Hematopoietic multipotent progenitor cell treated with erythropoietin and hydrocortisone succinate and interleukin-3 and kit ligand, for 15 days (in vitro differentiated cells): ENCODE measurements around the gene PRG3.
"Not testable (repeated sequence)": the region's sequence is repeated elsewhere in the genome, so short reads cannot be mapped to it uniquely, and the experiment has no call there.

ENCODE experiments used
- DNase-seq: peaks from one replicate; pipeline ENCODE4 v3.0.0-alpha.2; 2015; ENCODE audit warnings: low spot score

The PRG3 gene

DNA sequence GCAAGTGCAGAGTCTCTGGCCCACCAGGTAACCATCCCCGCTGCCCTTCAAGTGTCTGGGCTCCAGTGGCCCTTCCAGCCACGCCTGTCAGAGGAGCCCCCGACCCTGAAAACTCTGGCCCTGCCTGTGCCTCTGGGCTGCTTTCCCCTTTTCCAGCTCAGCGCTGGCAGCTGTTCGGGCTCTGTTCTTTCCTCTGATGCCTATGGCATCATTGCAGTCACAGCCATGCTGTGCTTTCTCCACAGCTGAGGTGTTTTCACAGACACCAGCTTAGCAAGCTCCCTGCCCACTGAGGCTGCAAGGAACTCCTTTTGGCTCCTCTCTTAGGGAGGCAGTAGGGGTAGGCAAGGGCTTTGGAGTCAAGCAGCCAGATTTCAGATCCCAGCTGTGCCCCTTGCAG is 21.6 kb downstream of the PRG3 start:
- DNase-seq, result no peak

DNA sequence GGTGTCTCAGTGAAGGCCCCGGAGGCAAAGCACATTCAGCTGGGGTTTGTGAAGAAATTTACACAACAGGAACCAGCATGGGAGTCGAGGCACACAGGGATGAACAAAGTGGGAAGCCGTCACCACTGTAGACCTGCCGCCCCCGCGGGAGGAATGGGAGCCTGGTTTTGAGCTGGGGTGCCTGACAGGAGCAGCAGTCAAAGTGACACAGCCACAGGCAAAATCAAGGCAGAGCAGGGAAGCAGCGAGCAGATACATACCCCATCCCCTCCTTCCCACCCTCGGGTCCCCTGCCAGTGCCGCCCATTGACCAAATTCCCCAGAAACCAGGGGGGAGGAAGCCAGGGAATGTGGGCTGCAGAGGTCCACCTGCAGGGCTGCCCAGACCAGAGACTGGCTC is 22.0 kb downstream of the PRG3 start:
- no peak for DNase-seq

DNA sequence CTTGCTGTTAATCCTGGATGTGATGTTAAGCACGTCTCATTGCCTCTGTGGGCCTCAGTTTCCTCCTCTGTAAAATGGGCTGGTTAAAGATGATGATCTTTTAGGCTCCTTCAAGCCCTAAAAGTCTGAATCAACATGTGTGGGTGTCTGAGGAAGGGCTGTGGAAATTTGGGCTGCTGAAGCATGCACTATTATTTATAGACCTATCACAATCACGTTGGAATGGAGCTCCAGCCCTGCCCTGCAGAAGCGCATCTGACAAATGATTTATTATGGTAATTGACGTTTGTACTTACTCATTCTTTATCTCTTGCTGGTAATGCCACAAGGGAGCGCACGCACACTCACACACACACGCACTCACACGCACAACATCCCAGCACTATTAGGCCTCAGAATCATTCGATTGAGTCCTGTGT is 22.4 kb downstream of the PRG3 start:
- DNase-seq, result peak; percentile 35

DNA sequence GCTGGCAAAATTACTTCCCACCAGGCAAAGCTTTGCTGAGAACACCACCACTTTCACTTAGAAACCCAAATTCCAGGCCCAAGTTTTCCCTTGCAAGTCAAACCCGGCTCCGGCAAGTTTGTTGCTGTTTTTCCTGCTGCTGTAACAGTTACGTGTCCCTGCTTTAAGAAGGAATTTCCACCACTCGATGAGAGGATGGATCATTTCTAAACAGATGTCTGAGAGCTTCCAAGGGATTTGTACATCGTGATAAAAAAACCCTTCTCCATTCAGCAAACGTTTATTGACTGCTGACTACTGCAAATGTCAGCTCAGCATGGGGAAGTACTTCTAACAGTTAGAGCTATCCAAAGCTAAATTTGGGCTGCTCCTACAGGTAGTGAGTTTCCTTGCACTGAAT is 23.1 kb downstream of the PRG3 start:
- DNase-seq, result no peak

DNA sequence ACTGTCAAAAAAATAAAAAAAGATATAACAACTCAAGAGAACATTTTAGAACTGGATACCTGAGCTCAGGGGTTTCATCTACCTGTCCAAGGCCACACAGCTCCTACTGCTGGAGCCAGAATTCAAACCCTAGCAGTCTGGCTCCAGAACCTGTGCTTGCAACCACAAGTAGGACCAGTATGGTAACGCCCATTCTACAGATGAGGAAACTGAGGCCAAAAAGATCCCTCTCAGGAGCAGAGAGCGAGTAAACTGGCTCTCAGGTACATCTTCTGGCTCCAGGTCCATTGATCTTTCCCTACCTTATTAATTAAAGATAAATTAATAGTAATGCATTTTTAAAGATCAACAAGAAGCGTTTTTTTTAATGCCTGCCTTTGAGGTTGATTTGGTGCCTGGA is 23.6 kb downstream of the PRG3 start:
- DNase-seq, result no peak

DNA sequence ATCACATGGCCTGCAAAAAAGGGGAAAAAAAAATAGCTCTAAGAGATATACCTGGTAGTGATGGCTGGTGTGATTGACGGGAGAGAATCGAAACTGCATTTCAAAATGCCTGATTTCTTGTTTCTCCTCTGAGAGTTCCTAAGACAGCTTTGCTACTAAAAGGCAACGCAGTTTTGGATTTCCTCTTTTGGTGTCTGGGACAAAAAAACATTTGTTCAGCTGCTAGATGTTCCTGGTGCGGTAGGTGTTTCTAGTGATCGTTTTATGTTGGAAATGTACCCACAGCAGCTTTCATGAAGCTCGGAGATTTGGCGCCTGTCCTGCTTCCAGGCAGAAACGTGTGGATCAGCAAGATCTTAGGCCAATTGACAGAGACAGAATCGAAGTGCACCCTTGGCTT is 24.7 kb downstream of the PRG3 start:
- no peak for DNase-seq

DNA sequence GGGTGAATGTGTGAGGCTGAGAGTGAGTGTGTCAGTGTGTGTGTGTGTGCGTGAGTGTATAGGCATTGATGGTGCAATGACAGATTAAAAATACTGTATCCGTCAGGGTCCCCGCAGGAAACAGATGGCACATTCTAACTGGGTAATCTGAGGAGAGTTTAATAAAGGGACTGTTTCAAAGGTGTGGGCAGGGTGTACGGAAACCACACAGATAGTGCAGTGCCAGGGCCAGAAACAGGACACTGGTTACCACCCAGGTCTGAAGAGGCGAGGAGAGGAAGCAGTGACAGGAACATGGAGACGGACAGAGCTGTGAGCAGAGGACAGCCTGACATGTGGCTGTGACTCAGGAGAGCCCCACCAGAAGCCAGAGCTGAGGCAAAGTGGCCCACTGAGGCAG is 26.3 kb downstream of the PRG3 start:
- no peak for DNase-seq

DNA sequence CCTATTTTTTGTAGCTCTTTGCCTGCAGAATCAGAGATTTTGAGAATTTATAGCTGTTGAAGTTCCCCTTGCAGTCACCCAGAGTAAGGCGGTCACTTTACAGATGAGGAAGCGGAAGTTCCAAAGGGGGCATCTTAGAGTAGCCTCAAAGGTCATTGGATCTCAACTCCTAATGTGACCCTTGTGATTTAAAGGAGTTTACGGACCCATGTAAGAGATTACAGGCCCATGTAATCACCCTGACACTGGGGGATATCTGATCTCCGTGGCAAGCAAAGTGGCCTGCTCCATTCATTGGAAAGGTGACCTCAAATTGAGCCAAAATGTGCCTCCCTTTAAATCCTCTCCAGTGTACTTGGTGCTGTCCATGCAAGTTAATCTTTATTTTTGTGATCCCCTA is 27.1 kb downstream of the PRG3 start:
- DNase-seq, result no peak

DNA sequence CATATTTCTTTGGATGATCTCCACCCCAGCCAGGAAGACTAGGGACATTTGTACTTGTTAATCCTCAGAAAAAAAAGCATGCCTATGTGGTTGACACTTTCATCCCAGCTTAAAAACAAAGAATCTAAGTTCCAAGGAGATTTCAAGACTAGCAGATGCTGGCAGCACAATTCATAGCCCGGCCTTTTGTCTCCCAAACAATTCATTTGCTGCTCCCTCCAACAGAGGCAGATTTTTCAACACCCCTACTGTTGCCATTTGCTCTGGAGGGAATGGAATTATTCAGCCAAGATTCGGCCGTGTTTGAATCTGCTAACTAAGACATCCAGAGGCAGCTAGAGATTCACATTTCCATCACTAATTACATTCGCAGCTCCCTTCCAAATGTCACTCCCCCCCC is 27.5 kb downstream of the PRG3 start:
- no peak for DNase-seq

DNA sequence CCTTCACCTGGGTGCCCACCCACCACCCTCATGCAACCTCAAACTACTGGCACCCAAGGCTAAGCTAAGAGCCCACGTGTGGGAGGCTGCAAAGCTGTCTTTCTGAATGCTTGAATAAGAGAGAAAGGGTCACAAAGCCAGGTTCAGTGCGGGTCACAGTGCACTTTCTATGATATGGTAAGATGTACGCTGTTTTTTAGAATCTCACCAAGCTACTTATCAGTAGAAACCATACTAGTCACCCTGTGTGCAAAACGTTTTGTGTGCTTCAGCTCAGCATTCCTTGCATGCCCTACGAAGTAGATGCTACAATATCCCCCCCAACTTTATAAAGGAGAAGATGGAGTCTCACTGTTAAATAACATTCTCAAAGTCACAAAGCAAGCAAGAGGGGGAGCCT is 27.9 kb downstream of the PRG3 start:
- DNase-seq, result peak; percentile 27

DNA sequence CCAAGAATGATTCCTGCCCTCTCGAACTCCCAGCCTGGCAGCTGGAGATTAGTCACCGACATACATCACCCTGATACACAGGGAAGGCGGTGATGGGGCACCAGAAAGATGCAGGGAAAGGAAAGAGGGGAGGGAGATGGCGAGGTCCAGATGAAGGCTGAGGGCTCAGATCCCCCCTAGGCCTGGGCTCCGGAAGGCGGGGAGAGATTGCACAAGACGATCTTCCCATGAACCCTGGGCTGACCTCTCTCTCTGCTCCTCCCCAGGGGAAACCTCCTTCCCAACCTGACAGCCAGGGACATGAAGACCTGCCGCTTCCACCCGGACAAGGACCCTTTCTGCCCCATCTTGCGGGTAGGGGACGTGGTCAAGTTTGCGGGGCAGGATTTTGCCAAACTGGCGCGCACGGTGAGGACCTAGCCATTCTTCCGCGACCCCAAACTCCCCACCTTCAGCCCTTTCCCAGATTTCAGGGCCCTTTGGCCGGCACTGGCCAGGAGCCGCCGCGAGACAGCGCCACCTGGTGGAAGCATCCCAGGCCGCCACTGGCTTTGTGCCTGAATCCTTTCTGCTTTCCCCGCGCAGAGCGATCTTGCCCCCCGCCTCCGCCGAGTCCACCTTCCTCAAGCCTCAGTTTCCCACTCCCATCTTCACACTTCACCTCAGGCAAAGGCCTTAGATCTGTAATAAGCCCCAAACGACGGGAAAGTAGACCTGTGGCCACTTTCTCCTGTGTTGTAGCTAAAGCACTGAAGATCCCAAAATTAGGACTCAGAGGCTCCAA is 31.3 kb downstream of the PRG3 start:
- DNase-seq, result peak; percentile 63

DNA sequence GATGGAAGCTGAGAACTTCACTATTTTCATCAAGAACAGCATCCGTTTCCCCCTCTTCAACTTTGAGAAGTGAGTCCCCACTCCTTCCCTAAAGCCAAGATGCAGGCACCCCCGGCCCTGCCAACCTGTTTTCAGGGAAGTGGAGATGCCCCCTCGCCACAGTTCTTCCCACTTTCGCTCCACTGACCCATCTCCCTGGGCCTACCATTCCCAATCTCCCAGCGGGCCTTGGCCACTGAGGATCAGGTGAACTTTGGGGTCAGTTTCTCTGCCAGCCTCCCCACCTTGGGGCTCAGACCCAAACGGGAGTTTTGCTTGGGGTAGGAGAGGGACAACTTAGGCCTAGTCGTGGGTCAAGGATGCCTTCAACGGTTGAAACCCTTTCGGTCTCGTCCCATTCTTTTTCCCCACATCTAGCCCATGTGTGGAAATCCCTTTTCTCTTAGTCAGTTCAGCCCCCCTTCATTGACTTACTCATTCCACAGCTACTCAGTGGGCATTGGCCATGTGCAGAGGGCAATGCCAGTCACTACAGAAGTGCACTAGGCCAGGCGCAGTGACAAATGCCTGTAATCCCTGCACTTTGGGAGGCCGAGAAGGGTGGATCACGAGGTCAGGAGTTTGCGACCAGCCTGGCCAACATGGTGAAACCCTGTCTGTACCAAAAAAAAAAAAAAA is 32.2 kb downstream of the PRG3 start:
- DNase-seq, result no peak

DNA sequence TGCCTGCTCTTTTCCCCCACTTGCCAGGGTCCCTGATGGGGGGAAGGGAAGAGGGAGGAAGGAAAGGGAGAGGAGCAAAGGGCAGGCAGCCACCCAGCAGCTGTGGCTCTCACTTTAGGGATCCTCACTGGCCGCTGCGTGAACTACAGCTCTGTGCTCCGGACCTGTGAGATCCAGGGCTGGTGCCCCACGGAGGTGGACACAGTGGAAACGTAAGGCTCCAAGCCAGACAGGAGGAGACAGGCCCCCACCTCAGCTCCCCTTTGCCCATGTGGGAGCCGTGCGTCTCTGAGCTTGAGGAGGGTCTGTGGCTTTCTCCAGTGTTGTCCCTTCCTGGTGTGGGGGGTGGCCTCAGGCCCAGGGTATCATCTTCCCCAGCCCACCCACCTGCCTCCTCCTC is 32.9 kb downstream of the PRG3 start:
- no peak for DNase-seq

DNA sequence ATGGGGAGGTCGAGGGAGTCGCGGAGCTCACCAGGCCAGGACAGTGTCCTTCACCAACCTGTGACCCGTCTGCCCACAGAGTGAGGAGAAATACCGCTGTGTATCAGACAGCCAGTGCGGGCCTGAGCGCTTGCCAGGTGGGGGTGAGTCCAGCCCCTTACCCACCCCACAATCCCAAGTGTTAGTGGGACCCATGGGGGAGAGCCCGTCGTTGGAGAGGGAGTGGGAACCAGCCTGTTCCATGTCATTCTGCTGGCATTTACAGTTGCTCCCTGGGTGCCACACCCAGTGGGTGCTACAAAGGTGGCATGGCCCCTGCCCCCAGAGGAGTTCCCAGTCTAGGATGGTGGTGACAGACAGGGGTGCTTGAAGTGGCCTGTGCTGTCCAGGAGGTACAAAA is 33.6 kb downstream of the PRG3 start:
- no peak for DNase-seq

DNA sequence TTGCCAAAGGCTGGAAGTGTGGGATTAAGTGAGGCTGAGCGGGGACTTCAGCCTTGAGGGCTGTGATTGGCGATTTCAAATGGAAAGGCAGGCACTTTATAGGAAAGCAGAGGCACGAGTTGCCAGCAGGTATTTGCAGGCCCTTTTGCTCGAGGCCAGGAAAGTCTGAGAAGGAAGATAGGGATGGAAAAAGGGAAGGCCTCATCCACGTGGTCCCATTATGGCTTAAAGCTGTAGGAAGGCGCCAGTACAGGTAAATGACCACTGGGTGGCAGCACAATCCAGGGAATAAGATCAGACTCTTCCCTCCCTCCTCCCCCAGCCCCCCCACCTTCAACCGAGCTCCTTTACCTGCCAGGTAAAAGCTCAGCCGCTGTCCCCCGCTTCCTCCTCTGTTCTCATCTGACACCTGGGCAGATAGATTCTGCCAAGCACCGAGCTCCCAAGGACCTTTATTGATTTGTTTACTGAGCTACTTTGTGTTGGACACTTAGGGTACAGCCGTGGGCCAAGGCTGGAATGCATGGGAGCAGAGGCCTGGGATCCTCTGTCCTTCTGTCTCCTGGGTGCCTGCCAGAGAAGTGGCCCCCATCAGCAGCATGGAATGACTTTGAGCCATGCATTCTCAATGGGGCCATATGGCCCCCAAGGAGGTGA is 35.3 kb downstream of the PRG3 start:
- DNase-seq, result peak; percentile 81

DNA sequence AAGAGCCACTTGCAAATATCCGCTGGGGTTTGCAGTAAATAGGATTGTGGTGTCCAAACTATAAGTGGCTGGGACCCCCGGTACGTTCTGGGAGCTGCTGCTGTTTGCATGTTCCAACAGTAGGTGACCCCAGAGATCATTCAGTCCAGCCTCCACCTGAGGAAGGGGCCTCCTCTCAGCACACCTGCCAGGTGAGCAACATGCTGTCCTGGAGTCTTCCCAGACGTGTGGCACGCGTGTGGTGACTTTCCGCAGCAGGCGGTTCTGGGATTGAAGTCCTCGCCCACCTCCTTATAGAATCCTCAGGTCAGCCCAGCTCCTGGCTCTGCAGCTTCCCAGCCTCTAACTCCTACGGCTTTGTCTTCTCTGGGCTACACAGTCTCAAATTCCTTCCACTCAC is 36.1 kb downstream of the PRG3 start:
- no peak for DNase-seq

DNA sequence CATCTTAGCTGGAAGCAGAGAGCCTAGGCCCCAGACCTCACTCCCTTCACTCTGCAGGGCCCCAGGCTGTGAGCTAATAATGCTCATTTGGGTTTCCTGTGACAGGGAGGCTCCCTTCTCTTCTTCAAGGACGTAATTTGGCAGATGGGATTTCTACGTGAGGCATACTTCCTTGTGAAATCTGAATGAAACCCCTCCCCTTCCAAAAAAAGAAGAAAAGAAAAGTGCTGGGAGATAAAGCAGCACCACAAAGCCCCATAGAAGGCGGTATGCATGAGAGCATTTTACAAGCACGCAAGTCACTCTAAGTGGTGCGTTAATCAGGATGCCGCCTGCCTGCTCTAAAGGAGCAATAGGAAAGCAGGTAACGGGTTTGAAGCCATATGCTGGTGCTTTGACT is 37.1 kb downstream of the PRG3 start:
- DNase-seq, result no peak

DNA sequence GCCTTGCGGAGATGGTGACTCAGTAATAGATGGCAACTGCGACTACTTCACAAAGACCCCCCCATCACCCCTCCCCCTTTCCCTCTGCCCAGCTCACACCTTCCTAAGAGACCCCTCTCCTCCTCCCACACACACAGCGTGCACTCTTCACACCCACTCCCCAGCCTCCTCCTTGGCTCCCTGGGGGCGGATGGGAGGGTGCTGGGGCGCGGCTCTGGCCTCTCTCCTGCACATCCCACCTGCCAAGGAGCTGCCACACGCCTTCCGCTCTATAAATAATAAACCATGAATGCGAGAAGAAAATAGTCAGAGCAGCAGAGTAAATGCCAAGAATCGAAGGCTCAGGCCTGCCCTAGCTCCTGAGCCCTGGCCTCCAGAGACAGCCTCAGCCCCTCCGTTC is 38.2 kb downstream of the PRG3 start:
- DNase-seq, result no peak

DNA sequence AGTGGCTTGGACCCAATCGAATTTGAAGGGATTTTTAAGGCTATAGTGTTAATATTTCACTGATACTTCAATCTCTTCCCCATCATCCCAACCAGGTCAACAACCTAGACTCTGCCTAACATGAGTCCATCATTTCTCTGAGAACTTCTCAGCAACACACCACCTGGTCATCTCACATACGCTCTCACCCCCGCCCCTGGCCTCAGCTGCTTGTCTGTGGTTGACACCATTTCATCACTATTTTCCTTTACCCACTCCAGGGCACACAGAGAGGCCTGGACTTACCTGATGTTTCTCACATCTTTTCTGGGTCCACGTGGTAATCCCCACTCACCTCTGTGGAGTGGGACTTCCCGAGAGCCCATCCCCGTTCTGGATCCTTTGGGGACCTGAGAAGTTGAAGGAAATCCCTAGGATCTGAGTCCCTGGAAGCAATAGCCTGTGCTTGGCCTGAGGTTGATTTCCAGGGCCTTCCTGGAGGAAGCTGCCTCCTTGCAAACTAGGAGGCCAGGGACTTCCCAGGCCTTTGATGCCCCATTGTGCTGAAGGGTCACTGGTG is 39.6 kb downstream of the PRG3 start:
- no peak for DNase-seq

DNA sequence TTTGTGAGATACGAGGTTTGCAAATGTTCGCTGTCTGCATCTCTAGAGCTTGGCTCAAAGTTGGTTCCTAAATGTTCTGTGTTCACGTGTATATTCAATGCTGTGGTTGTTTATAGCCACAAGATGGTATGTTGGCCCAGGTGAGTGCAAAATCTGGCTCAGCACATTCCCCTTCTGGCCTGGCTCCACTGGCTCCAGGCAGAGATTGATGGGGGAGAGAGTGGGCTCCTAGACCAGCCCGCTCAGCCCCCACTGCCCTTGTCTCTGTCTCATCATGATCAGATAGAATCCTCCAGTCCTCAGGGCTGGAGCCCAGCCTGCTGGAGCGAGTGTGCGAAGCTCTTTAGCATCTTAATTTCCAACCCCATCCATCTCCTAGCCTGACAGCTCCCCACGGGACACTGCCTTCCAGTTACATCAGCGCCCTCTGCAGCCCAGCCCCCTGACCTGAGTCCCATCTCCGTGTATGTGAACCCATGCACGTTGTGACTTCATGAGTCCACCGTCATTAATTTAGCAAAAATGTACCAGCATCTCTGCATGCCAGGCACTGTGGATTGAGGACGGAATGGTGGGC is 40.8 kb downstream of the PRG3 start:
- DNase-seq, result no peak

DNA sequence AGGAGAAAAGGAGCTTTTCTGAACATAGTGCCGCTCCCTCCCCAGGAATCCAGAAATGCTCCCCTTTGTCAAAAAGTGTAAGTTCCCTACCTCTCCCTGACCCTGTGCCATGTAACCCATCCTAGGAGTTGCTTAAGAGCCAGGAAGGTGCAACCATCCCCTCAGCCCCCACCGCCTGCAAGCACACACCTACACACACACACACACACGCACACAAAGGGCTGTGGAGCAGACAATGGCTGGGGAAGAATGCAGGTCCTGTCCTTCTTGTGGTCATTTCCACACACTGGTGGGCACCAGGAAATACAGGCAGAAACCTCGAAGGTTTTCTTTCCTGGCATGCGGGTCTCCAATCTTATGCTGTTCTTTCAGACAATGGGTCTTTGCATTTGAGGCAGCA is 41.6 kb downstream of the PRG3 start:
- DNase-seq, result no peak

DNA sequence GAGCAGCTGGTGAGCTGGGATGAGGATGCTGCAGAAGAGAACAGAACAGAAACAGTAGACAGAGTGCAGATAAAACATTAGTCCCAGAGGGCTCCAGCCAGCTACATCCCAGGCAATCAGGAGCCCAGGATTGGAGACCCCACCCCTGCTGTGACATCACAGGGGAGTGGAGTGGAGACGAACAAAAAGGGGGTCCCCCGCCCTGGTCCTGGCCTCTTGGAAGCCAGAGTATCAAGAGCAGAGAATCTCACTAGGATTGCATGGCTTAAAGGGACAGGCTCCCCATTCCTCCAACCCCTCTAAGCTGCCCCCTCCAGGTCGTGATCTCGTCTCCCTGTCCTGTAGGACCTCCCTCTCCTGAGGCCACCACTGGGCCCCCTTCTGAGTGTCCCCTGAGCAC is 42.8 kb downstream of the PRG3 start, which contains the start of gene P2RX3:
Gene P2RX3, plus strand, starts transcription at position 211 of the 400 bp plus-strand sequence. CDS start 199 bp downstream, outside the sequence.
- no peak for DNase-seq

DNA sequence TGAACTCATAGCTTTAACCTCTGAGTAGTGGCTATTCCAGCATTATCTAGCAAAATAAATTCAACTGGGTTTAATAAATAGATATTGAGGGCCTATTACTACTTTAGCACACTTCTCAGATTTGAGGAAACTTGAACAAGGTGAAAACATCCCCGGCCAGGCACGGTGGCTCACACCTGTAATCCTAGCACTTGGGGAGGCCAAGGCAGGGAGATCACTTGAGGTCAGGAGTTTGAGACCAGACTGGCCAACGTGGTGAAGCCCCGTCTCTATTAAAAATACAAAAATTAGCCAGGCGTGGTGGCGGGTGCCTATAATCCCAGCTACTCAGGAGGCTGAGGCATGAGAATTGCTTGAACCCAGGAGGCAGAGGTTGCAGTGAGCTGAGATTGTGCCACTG is 44.1 kb downstream of the PRG3 start:
- not testable (repeated sequence) for DNase-seq
